Neural progenitor cell (in vitro differentiated cells): ENCODE results near the gene C2orf69. TPM values are rescaled to one million over a fixed set of nuclear protein-coding genes. Genes with fewer than 3 reads are reported as not detected.

Experiments used
- DNase-seq: peaks from one replicate; pipeline ENCODE4 v3.0.0-alpha.2; 2016; ENCODE audit warnings: low spot score
- H2AFZ ChIP-seq: fragments of 200-600 bp; sonication (generic); replicated peaks from 2 replicates; pipeline ENCODE4 v1.6.1; 2016; ENCODE audit warnings: antibody characterized with exemption
- H3F3A ChIP-seq: fragments of 200-600 bp; sonication (generic); 2 replicates; pipeline ENCODE4 v1.6.1; 2016; ENCODE audit warnings: antibody characterized with exemption, low read depth
- H3K27ac ChIP-seq: fragments of 200-600 bp; sonication (generic); 2 replicates; pipeline ENCODE4 v1.5.1; 2016; ENCODE audit warnings: mild to moderate bottlenecking
- H3K27me3 ChIP-seq: fragments of 200-600 bp; sonication (generic); 2 replicates; pipeline ENCODE4 v1.6.1; 2016; ENCODE audit warnings: mild to moderate bottlenecking, moderate library complexity
- H3K36me3 ChIP-seq: fragments of 200-600 bp; sonication (generic); 2 replicates; pipeline ENCODE4 v1.5.1; 2016
- H3K4me1 ChIP-seq: fragments of 200-600 bp; sonication (generic); 2 replicates; pipeline ENCODE4 v1.6.1; 2016; ENCODE audit warnings: mixed run types
- H3K4me2 ChIP-seq: fragments of 200-600 bp; sonication (generic); 2 replicates; pipeline ENCODE4 v1.6.1; 2016
- H3K4me3 ChIP-seq: fragments of 200-600 bp; sonication (generic); 2 replicates; pipeline ENCODE4 v1.5.1; 2016
- H3K79me2 ChIP-seq: fragments of 200-600 bp; sonication (generic); 2 replicates; pipeline ENCODE4 v1.6.1; 2016; ENCODE audit warnings: low read depth
- H3K9ac ChIP-seq: fragments of 200-600 bp; sonication (generic); 2 replicates; pipeline ENCODE4 v1.6.1; 2016
- H3K9me3 ChIP-seq: fragments of 200-600 bp; sonication (generic); 2 replicates; pipeline ENCODE4 v1.5.1; 2016; ENCODE audit warnings: low read depth
- H4K20me1 ChIP-seq: fragments of 200-600 bp; sonication (generic); 2 replicates; pipeline ENCODE4 v1.6.1; 2016; ENCODE audit warnings: low read depth
- H3K27ac Mint-ChIP-seq: 3 replicates; pipeline ENCODE4 v1.8.0; 2021; ENCODE audit warnings: mixed read lengths
- H3K27me3 Mint-ChIP-seq: 2 replicates; pipeline ENCODE4 v1.8.0; 2022; ENCODE audit warnings: low read depth, mild to moderate bottlenecking, inconsistent platforms, moderate library complexity, mixed read lengths; ENCODE audit not compliant: insufficient read depth
- H3K36me3 Mint-ChIP-seq: 3 replicates; pipeline ENCODE4 v1.8.0; 2021; ENCODE audit warnings: mixed read lengths
- H3K4me1 Mint-ChIP-seq: 3 replicates; pipeline ENCODE4 v1.8.0; 2021; ENCODE audit warnings: mixed read lengths
- H3K4me3 Mint-ChIP-seq: 3 replicates; pipeline ENCODE4 v1.8.0; 2021; ENCODE audit warnings: mild to moderate bottlenecking, moderate library complexity, mixed read lengths
- H3K9me3 Mint-ChIP-seq: 3 replicates; pipeline ENCODE4 v1.8.0; 2020; ENCODE audit warnings: mixed read lengths
- CTCF ChIP-seq: fragments of 200-600 bp; sonication (generic); IDR thresholded peaks from 2 replicates; pipeline ENCODE4 v1.5.1; 2017; ENCODE audit warnings: antibody characterized with exemption, mild to moderate bottlenecking
- EZH2 ChIP-seq: fragments of 200-600 bp; sonication (generic); IDR thresholded peaks from 2 replicates; pipeline ENCODE4 v1.6.1; 2017; ENCODE audit warnings: antibody characterized with exemption, mild to moderate bottlenecking, moderate library complexity
- EZH2phosphoT487 ChIP-seq: fragments of 200-600 bp; sonication (generic); IDR thresholded peaks from 2 replicates; pipeline ENCODE4 v1.6.1; 2017; ENCODE audit warnings: antibody characterized with exemption
- total RNA-seq: library from RNA; depleted of rRNA; stranded (reverse); fragments of >200 nt; gene quantifications from 2 replicates; pipeline ENCODE4 v1.2.3, GENCODE V29; 2015; ENCODE audit warnings: low replicate concordance

The C2orf69 gene
- total RNA-seq, 1 donor from 2014 or later, result 43.8 TPM

- Mint-ChIP-seq H3K27me3 (no peaks in the 10 kb centered on the region), H3K36me3 (peaks cover 19% of the 10 kb centered on the region)
- TF ChIP-seq EZH2phosphoT487 (no peak), EZH2 (no peak), CTCF (no peak)
These were observed 51.1 kb downstream of the C2orf69 start for GRCh38 chr2:199962203-199962602.

GRCh38 chr2:199966405-199966804 is 55.3 kb downstream of the C2orf69 start:
- H3K9me3 ChIP-seq, result no peaks in the 10 kb centered on the region
- Mint-ChIP-seq H3K36me3 (peaks cover 17% of the 10 kb centered on the region), H3K4me1 (no peaks in the 10 kb centered on the region), H3K27ac (no peak overlapping the region), H3K4me3 (no peak overlapping the region), H3K27me3 (no peaks in the 10 kb centered on the region), H3K9me3 (no peaks in the 10 kb centered on the region)
- no peak overlapping the region for H2AFZ ChIP-seq
- no peaks in the 10 kb centered on the region for H3K79me2 ChIP-seq
- no peak for TF ChIP-seq CTCF
- no peak for TF ChIP-seq EZH2
- no peak for TF ChIP-seq EZH2phosphoT487
- H3K36me3 ChIP-seq, result peaks cover 34% of the 10 kb centered on the region
- H3K4me1 ChIP-seq, result no peaks in the 10 kb centered on the region
- H3K27me3 ChIP-seq, result no peaks in the 10 kb centered on the region
- H3K4me2 ChIP-seq, result no peak overlapping the region
- no peak overlapping the region for H3K4me3 ChIP-seq
- no peaks in the 10 kb centered on the region for H4K20me1 ChIP-seq
- H3K27ac ChIP-seq, result no peak overlapping the region
- no peaks in the 10 kb centered on the region for H3F3A ChIP-seq
- DNase-seq, result no peak
- H3K9ac ChIP-seq, result no peak overlapping the region

More at GRCh38 chr2:199962203-199962602, 51.1 kb downstream of the C2orf69 start:
- H3K9ac ChIP-seq, result no peak overlapping the region
- no peak overlapping the region for H3K27ac Mint-ChIP-seq
- no peak overlapping the region for H2AFZ ChIP-seq
- H3K79me2 ChIP-seq, result peaks cover 23% of the 10 kb centered on the region
- peaks cover 53% of the 10 kb centered on the region for H3K36me3 ChIP-seq
- no peak for DNase-seq
- H3K4me1 ChIP-seq, result no peaks in the 10 kb centered on the region
- peaks cover 9% of the 10 kb centered on the region for H3K4me1 Mint-ChIP-seq
- no peaks in the 10 kb centered on the region for H3F3A ChIP-seq
- H3K4me3 Mint-ChIP-seq, result no peak overlapping the region
- H3K4me3 ChIP-seq, result no peak overlapping the region
- H3K4me2 ChIP-seq, result no peak overlapping the region
- H3K27me3 ChIP-seq, result no peaks in the 10 kb centered on the region
- no peak overlapping the region for H3K27ac ChIP-seq
- H4K20me1 ChIP-seq, result no peaks in the 10 kb centered on the region
- H3K9me3 Mint-ChIP-seq, result no peaks in the 10 kb centered on the region
- H3K9me3 ChIP-seq, result no peaks in the 10 kb centered on the region

DNA sequence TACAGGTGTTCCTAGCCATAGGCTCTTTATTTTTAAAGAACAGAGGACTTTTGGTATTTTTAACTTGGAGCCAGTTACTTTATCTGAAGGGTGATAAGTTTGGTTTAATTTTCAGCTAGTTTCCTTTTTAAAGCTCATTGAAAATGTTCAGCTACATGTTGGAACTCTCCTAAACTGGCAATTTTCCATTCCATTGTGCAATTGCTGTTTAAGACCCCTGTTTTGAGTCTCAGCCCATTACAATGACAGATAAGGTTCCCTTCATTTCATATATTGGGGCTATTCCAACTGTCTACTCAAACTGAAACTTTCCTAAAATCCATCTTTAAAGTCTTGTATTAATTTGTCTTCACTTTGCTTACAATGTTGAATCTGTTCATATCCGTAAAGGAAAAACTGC is 55.9 kb downstream of the C2orf69 start:
- no peaks in the 10 kb centered on the region for H3K27me3 Mint-ChIP-seq
- TF ChIP-seq EZH2 (no peak), CTCF (no peak), EZH2phosphoT487 (no peak)
- Histone ChIP-seq H3K27me3 (no peaks in the 10 kb centered on the region), H3K9ac (no peak overlapping the region), H3K36me3 (peaks cover 29% of the 10 kb centered on the region), H3K79me2 (no peaks in the 10 kb centered on the region), H3K4me2 (no peak overlapping the region), H3K9me3 (no peaks in the 10 kb centered on the region), H3K4me1 (no peaks in the 10 kb centered on the region), H3K27ac (no peak overlapping the region), H2AFZ (no peak overlapping the region), H3F3A (no peaks in the 10 kb centered on the region), H3K4me3 (no peak overlapping the region), H4K20me1 (no peaks in the 10 kb centered on the region)
- no peak overlapping the region for H3K27ac Mint-ChIP-seq
- H3K4me1 Mint-ChIP-seq, result no peaks in the 10 kb centered on the region
- no peaks in the 10 kb centered on the region for H3K9me3 Mint-ChIP-seq
- no peak for DNase-seq
- peaks cover 13% of the 10 kb centered on the region for H3K36me3 Mint-ChIP-seq
- no peak overlapping the region for H3K4me3 Mint-ChIP-seq
